Activated CD4-positive, alpha-beta T cell treated with anti-CD3 and anti-CD28 coated beads, Interleukin-2, amount 50 U/mL, for 4 hours (primary cell): ENCODE results near the gene OPHN1.

Source experiments
- DNase-seq, 2 experiments: peaks; one replicate each; pipeline ENCODE4 v3.0.0-alpha.2; 2020

Gene OPHN1, protein sequence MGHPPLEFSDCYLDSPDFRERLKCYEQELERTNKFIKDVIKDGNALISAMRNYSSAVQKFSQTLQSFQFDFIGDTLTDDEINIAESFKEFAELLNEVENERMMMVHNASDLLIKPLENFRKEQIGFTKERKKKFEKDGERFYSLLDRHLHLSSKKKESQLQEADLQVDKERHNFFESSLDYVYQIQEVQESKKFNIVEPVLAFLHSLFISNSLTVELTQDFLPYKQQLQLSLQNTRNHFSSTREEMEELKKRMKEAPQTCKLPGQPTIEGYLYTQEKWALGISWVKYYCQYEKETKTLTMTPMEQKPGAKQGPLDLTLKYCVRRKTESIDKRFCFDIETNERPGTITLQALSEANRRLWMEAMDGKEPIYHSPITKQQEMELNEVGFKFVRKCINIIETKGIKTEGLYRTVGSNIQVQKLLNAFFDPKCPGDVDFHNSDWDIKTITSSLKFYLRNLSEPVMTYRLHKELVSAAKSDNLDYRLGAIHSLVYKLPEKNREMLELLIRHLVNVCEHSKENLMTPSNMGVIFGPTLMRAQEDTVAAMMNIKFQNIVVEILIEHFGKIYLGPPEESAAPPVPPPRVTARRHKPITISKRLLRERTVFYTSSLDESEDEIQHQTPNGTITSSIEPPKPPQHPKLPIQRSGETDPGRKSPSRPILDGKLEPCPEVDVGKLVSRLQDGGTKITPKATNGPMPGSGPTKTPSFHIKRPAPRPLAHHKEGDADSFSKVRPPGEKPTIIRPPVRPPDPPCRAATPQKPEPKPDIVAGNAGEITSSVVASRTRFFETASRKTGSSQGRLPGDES

GRCh38 chrX:68433155-68433980 is at the start of gene OPHN1:
Gene OPHN1 (minus strand): TSS chrX:68433495. CDS start chrX:68433020, 475 bp downstream.
- DNase-seq, result no peak

DNA sequence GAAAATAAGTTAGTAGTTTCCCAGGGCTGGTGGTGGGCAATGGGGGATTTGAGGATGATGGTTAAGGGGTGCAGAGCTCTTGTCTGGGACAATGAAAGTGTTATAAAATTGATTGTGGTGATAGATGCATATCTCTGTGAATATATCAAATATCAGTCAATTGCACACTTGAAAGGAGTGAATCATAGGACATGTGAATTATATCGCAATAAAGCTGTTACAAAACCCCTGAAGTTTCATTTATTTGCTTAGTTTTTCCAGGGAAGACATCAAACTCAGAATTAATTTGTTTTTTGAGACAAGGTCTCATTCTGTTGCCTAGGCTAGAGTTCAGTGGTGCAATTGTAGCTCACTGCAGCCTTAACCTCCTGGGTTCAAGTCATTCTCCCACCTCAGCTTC is 47.7 kb upstream of the OPHN1 start:
- no peak for DNase-seq

DNA sequence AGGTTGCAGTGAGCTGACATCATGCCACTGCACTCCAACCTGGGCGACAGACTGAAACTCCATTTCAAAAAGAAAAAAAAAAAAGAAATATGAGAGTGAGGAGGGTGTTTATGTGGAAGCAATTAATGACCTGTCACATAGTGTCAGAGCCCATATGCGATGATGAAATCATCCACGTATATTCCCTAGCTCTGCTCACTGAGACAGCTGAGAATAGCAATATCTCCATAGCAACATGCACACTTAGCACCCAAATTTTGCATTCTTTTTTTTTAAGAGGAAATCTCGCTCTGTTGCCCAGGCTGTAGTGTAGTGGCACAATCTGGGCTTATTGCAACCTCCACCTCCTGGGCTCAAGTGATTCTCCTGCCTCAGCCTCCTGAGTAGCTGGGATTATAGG is 31.5 kb upstream of the OPHN1 start:
- DNase-seq, result no peak

DNA sequence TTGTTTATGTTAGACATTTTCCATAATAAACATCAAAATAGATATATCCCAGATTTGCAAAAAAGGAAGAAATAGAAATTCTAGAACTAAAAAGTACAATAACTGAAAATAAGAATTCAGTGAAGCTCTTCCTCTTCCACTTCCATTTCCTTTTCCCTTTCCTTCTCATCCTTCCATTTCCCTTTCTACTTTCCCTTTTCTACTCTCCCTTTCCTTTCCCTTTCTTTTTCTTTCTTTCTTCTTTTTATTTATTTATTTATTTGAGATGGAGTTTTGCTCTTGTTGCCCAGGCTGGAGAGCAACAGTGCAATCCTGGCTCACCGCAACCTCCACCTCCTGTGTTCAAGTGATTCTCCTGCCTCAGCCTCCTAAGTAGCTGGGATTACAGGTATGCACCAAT is 30.6 kb upstream of the OPHN1 start:
- DNase-seq, result no peak

DNA sequence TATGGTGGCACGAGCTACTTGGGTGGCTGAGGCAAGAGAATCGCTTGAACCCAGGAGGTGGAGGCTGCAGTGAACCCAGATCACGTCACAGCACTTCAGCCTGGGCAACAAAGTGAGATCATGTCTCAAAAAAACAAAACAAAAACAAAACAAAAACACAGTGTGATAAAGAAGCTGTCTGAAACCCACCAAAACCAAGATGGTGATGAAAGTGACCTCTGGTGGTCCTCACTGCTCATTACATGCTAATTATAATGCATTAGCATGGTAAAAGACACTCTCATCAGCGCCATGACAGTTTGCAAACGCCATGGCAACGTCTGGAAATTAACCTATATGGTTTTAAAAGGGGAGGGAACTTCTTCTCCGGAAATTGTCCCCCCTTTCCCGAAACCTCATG is 29.4 kb upstream of the OPHN1 start:
- no peak for DNase-seq

- DNase-seq, result no peak
Measured at GRCh38 chrX:68462197-68462596, 28.9 kb upstream of the OPHN1 start.

GRCh38 chrX:68461576-68461975 is 28.3 kb upstream of the OPHN1 start:
- no peak for DNase-seq

DNA sequence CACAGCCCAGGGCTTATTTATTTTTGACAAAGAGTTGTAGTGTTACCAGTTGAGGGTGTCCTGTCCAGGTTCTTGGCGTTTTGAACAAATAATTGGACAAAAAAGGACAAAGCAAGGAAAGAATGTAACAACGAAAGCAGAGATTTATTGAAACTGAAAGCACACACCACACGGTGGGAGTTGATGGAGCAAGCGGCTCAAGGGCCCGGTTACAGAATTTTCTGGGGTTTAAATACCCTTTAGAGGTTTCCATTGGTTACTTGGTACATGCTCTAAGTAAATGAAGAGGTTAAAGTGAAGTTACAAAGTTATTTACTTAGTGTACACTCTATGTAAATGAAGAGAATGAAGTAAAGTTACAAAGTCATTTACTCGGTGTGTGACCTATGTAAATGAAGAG is 27.8 kb upstream of the OPHN1 start:
- no peak for DNase-seq

GRCh38 chrX:68455151-68455510 is 21.8 kb upstream of the OPHN1 start:
- DNase-seq, result no peak

GRCh38 chrX:68454476-68455150 is 21.3 kb upstream of the OPHN1 start:
- no peak for DNase-seq

- DNase-seq, result no peak
Measured at GRCh38 chrX:68451720-68452119, 18.4 kb upstream of the OPHN1 start.

- DNase-seq, result no peak
Measured at GRCh38 chrX:68443155-68443868, 10.0 kb upstream of the OPHN1 start.

- DNase-seq, result no peak
Measured at GRCh38 chrX:68440940-68441339, 7.6 kb upstream of the OPHN1 start.

- DNase-seq, result no peak
Measured at GRCh38 chrX:68440442-68440841, 7.1 kb upstream of the OPHN1 start.

DNA sequence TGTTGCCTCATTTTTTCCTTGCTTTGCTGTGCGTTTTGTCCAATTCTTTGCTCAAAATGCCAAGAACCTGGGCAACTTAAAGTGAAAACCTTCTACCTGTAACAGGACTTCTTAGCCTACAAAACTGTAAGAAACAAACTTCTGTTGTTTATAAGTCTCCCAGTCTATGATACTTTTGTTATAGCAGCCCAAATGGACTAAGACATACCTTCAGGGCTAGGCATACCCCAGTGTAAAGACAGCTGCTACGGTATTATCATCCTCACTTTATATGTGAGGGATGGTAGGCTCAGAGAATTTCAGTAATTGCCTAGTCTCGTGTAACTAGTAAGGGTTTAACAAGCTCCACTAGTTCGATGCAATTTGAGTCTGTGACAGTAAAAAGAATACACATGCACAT is 6.0 kb upstream of the OPHN1 start:
- DNase-seq, result no peak

GRCh38 chrX:68438575-68438974 is 5.3 kb upstream of the OPHN1 start:
- DNase-seq, result no peak

GRCh38 chrX:68433981-68434299 is 645 bp upstream of the OPHN1 start:
- no peak for DNase-seq

GRCh38 chrX:68432648-68433047 is 647 bp downstream of the OPHN1 start:
- no peak for DNase-seq

DNA sequence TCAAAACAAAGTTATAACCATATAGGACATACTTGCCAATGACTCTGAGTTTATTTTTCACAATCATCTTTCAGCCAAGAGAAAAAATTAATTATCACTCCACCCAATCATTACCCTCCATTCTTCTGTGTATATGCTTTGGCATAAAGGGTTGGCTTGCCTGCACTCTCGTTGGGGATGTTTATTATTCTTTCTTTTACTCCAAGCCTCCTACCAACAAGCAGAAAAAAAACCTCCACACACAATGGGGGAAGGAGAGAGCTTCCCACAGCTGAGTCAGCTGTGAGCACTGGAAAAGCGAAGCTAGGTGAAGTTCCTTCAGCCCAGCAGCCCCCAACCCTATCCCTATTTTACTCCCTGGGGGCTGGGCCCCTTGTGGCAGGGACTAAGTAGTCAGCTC is 1.5 kb downstream of the OPHN1 start:
- DNase-seq, result no peak

DNA sequence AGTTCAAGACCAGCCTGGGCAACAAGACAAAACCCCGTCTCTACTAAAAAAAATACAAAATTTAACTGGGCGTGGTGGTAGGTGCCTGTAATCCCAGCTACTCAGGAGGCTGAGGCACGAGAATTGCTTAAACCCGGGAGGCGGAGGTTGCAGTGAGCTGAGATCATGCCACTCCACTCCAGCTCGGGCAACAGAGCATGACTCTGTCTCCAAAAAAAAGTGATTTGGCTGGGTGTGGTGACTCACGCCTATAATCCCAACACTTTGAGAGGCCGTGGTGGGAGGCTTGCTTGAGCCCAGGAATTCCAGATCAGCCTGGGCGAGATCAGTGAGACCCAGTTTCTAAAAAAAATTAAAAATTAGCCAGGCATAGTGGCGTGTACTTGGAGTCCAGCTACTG is 4.1 kb downstream of the OPHN1 start:
- no peak for DNase-seq

- DNase-seq, result no peak
Measured at GRCh38 chrX:68428431-68428830, 4.9 kb downstream of the OPHN1 start.

- DNase-seq, result no peak
Measured at GRCh38 chrX:68424719-68425118, 8.6 kb downstream of the OPHN1 start.
